ENCODE results near the gene ARHGAP21.

ARHGAP21 gene

GRCh38 chr10:24605141-24605540 is 118.5 kb downstream of the ARHGAP21 start:
- Histone ChIP-seq H3K36me3 (peaks cover 18 to 65% (median 50%) of the 10 kb centered on the region in 11 experiments), H3K4me2 (no peak overlapping the region), H3K27ac (no peak overlapping the region), H3K9me3 (replicated peaks in 1 of 11) (no peaks in the 10 kb centered on the region), H3K9ac (no peak overlapping the region), H3K4me1 (peaks cover 0 to 31% (median 4%) of the 10 kb centered on the region in 10 experiments; a peak in 7 of 20 replicates), H3K27me3 (no peaks in the 10 kb centered on the region), H3K4me3 (no peak overlapping the region), H4K20me1 (no peaks in the 10 kb centered on the region)
- no peak for TF ChIP-seq Cebpa-rat (IDR thresholded peaks at IDR 0.05)

GRCh38 chr10:24603333-24603732 is 120.4 kb downstream of the ARHGAP21 start:
- Histone ChIP-seq H3K4me1 (peaks cover 0 to 31% (median 4%) of the 10 kb centered on the region in 10 experiments; a peak in 7 of 20 replicates), H3K4me2 (peak overlapping the region in 5 of 11 experiments; percentile 24 to 80 (median 66); a peak in 9 of 22 replicates), H3K9ac (peak overlapping the region in 2 of 11 experiments; percentile 36 to 67; a peak in 4 of 22 replicates), H4K20me1 (no peaks in the 10 kb centered on the region), H3K4me3 (no peak overlapping the region), H3K27me3 (no peaks in the 10 kb centered on the region), H3K27ac (peak overlapping the region in 5 of 11 experiments; percentile 3 to 87 (median 70); a peak in 9 of 22 replicates), H3K9me3 (replicated peaks in 1 of 11) (no peaks in the 10 kb centered on the region), H3K36me3 (peaks cover 31 to 83% (median 66%) of the 10 kb centered on the region in 11 experiments)
- TF ChIP-seq Cebpa-rat (IDR thresholded peaks at IDR 0.05) = no peak

- no peaks in the 10 kb centered on the region for H4K20me1 ChIP-seq
- H3K27me3 ChIP-seq = no peaks in the 10 kb centered on the region
- H3K27ac ChIP-seq = no peak overlapping the region
- peaks cover 74 to 100% (median 92%) of the 10 kb centered on the region in 11 experiments for H3K36me3 ChIP-seq
- H3K4me3 ChIP-seq = no peak overlapping the region
- H3K4me1 ChIP-seq = peaks cover 0 to 12% (median 0%) of the 10 kb centered on the region in 10 experiments; a peak in 7 of 20 replicates
- H3K9ac ChIP-seq = no peak overlapping the region
- no peak overlapping the region for H3K4me2 ChIP-seq
- H3K9me3 ChIP-seq (replicated peaks in 1 of 11) = no peaks in the 10 kb centered on the region
- TF ChIP-seq Cebpa-rat (IDR thresholded peaks at IDR 0.05) = no peak
These were observed 125.7 kb downstream of the ARHGAP21 start for GRCh38 chr10:24597961-24598360.

GRCh38 chr10:24597426-24597825 is 126.3 kb downstream of the ARHGAP21 start:
- Histone ChIP-seq H4K20me1 (no peaks in the 10 kb centered on the region), H3K27ac (no peak overlapping the region), H3K4me3 (no peak overlapping the region), H3K9ac (no peak overlapping the region), H3K4me2 (no peak overlapping the region), H3K36me3 (peaks cover 79 to 100% (median 92%) of the 10 kb centered on the region in 11 experiments), H3K4me1 (peaks cover 0 to 7% (median 0%) of the 10 kb centered on the region in 10 experiments; a peak in 6 of 20 replicates), H3K9me3 (replicated peaks in 1 of 11) (no peaks in the 10 kb centered on the region), H3K27me3 (no peaks in the 10 kb centered on the region)
- TF ChIP-seq Cebpa-rat (IDR thresholded peaks at IDR 0.05) = no peak

DNA sequence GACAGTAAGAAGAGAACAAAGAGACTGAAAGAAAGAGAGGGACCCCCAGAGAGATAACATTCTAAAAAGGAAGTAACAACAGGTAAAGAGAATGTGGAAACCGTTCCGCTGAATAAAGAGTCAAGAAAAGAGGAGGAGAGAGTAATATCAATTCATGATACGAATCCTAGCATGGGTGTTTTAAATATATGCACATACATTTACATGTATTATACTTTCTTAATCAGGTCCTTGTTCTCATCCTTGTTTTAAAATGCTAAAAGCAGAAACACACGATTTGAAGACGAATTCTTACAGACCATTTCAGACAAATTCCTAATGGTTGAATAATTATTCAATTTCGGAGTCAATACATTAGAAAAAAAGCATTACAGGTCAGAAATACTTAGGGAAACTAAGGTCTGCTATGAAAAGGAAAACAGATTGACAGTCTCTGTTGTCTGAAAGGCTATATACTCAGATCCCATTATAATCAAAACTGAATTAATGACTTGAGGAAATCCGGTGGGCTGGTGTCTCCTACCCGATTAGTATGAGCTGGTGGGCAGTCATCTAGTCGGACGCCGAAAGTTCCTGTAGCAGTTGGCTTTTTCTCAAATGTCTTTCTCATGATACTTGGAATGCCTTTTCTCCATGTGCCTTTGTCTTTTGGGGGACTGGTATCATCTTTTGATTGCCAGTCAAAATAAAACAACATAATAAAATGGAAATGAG is 127.3 kb downstream of the ARHGAP21 start:
- H4K20me1 ChIP-seq = no peaks in the 10 kb centered on the region
- no peak overlapping the region for H3K27ac ChIP-seq
- peaks cover 85 to 100% (median 94%) of the 10 kb centered on the region in 11 experiments for H3K36me3 ChIP-seq
- H3K9ac ChIP-seq = no peak overlapping the region
- H3K27me3 ChIP-seq = no peaks in the 10 kb centered on the region
- no peaks in the 10 kb centered on the region for H3K9me3 ChIP-seq (replicated peaks in 1 of 11)
- no peak overlapping the region for H3K4me3 ChIP-seq
- no peak for TF ChIP-seq Cebpa-rat (IDR thresholded peaks at IDR 0.05)
- no peak overlapping the region for H3K4me2 ChIP-seq
- H3K4me1 ChIP-seq = no peaks in the 10 kb centered on the region

DNA sequence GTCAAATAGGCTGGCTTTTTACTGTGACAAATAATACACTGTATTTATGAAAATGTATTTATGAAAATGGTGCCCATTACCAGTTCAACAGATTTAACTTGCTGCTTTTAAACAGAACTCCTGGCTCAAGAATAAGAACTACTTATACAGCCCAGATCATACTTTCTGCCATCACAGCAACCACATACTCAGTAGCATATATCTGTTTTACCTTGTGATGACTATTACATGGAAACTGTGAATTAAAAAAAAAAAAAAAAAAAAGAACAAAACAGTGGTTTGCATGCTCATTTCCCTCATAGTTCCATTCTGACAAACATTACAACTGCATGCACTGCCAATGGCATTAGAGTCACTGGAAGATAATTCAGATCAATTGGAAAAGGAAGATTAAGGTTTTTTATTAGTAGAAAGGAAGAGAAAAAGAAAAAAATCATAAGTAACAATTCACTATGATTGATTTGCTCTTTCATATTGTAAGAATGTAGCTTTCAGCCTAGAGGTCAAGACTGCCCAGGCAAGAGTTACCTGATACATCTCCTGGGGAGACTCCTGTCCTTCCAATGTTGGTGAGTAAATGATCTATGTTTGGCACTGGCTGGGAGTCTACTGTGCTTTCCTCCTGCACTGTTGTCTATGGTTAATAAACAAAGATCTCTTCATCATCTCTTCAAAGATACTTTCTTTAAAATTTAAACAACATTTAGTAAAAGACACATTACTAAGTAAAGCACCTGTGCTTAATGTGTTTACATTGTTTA is 132.8 kb downstream of the ARHGAP21 start:
- Histone ChIP-seq H3K27ac (no peak overlapping the region), H3K4me3 (no peak overlapping the region), H3K9me3 (replicated peaks in 1 of 11) (no peaks in the 10 kb centered on the region), H3K36me3 (peaks cover 80 to 100% (median 95%) of the 10 kb centered on the region in 11 experiments), H3K4me2 (no peak overlapping the region), H4K20me1 (no peaks in the 10 kb centered on the region), H3K9ac (no peak overlapping the region), H3K27me3 (no peaks in the 10 kb centered on the region), H3K4me1 (no peaks in the 10 kb centered on the region)
- no peak for TF ChIP-seq Cebpa-rat (IDR thresholded peaks at IDR 0.05)

DNA sequence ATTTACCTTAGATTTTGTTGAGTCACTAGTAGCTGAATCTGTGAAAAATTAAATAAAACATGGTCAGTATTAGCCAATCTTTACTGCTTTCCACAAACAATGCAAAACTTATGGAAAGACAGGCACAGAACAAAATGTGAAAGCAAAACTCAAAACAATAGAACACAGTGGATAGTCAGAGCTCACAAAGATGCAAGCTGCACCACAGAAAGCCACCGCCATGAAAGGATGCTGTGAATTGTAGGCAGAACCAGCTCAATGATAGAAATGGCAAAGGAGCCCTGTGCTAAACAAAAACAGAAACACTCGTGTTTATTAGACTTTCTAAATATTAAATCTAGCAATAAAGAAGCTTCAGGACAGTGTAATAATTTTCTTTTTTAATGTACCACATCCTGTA is 134.4 kb downstream of the ARHGAP21 start:
- Histone ChIP-seq H3K27me3 (no peaks in the 10 kb centered on the region), H4K20me1 (no peaks in the 10 kb centered on the region), H3K27ac (no peak overlapping the region), H3K36me3 (peaks cover 72 to 100% (median 90%) of the 10 kb centered on the region in 11 experiments), H3K4me1 (no peaks in the 10 kb centered on the region), H3K9me3 (replicated peaks in 1 of 11) (no peaks in the 10 kb centered on the region), H3K4me2 (no peak overlapping the region), H3K9ac (no peak overlapping the region), H3K4me3 (no peak overlapping the region)
- TF ChIP-seq Cebpa-rat (IDR thresholded peaks at IDR 0.05) = no peak

- TF ChIP-seq Cebpa-rat (IDR thresholded peaks at IDR 0.05) = no peak
- Histone ChIP-seq H3K9me3 (replicated peaks in 1 of 11) (peaks cover 0 to 5% (median 0%) of the 10 kb centered on the region in 11 experiments; a peak in 2 of 22 replicates), H3K4me1 (peaks cover 0 to 5% (median 0%) of the 10 kb centered on the region in 10 experiments; a peak in 1 of 20 replicates)
These were observed 143.8 kb downstream of the ARHGAP21 start for GRCh38 chr10:24579906-24580305.

DNA sequence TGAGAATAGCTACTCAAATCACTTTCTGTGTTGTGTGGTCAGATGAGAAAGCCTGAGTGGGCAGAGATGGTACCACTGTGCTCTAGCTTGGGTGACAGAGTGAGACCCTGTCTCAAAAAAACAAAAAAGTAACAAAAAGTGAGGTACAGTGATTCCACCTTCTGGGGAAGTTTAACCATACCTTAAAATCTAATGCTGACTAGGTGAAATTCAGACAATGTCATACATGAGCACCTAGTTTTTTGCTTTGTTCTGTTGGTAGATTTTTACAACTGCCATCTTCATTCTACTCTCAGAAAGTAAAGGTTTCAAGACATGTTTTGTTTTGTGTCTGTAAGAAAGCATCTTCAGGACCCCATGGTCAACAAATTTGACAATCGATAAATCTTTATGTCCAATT is 144.2 kb downstream of the ARHGAP21 start:
- Histone ChIP-seq H3K36me3 (peaks cover 1 to 16% (median 9%) of the 10 kb centered on the region in 11 experiments; a peak in 14 of 22 replicates), H3K9ac (no peak overlapping the region), H3K4me3 (no peak overlapping the region), H3K27ac (no peak overlapping the region), H3K4me1 (peaks cover 0 to 5% (median 0%) of the 10 kb centered on the region in 10 experiments; a peak in 1 of 20 replicates), H4K20me1 (no peaks in the 10 kb centered on the region; a peak in 1 of 22 replicates), H3K4me2 (no peak overlapping the region), H3K27me3 (no peaks in the 10 kb centered on the region), H3K9me3 (replicated peaks in 1 of 11) (peaks cover 0 to 5% (median 0%) of the 10 kb centered on the region in 11 experiments; a peak in 2 of 22 replicates)
- no peak for TF ChIP-seq Cebpa-rat (IDR thresholded peaks at IDR 0.05)

More at GRCh38 chr10:24579906-24580305, 143.8 kb downstream of the ARHGAP21 start:
- H3K4me2 ChIP-seq = no peak overlapping the region
- H3K27me3 ChIP-seq = no peaks in the 10 kb centered on the region
- no peak overlapping the region for H3K27ac ChIP-seq
- no peaks in the 10 kb centered on the region for H4K20me1 ChIP-seq
- no peak overlapping the region for H3K4me3 ChIP-seq
- H3K9ac ChIP-seq = no peak overlapping the region
- peaks cover 4 to 19% (median 12%) of the 10 kb centered on the region in 11 experiments; a peak in 14 of 22 replicates for H3K36me3 ChIP-seq

Measured in BLaER1 treated with 17β-estradiol and CSF1 and Interleukin-3, amounts not matched to agents 10 nM and 100 nM (cell line).